Right atrium auricular region (tissue), 2 donors: ENCODE results near the gene S100A3. TPM values are rescaled to one million over a fixed set of nuclear protein-coding genes. Genes with fewer than 3 reads are reported as not detected.

ENCODE experiments used
- DNase-seq: peaks from one replicate; pipeline ENCODE4 v3.0.0-alpha.2; 2019; ENCODE audit warnings: low spot score
- H3K27ac ChIP-seq, 2 donors: fragments of 200-600 bp; sonication (generic); 1 replicate in 1 of 2; 2 replicates in 1 of 2; pipeline ENCODE4 v1.5.1; 2016 to 2019
- H3K27me3 ChIP-seq, 2 donors: fragments of 200-600 bp; sonication (generic); one replicate each; pipeline versions ENCODE4 v1.5.1 to v1.6.0; 2017 to 2019
- H3K36me3 ChIP-seq: fragments of 200-600 bp; sonication (generic); one replicate; pipeline ENCODE4 v1.5.1; 2016
- H3K4me1 ChIP-seq, 2 donors: fragments of 200-600 bp; sonication (generic); one replicate each; pipeline versions ENCODE4 v1.5.1 to v1.6.0; 2017 to 2019
- H3K4me3 ChIP-seq, 2 donors: fragments of 200-600 bp; sonication (generic); 1 replicate in 1 of 2; 2 replicates in 1 of 2; pipeline ENCODE4 v1.5.1; 2017 to 2019; ENCODE audit warnings: mild to moderate bottlenecking in 1 of 2, moderate library complexity in 1 of 2
- H3K9me3 ChIP-seq, 2 donors: fragments of 200-600 bp; sonication (generic); one replicate each; pipeline ENCODE4 v1.5.1; 2019
- CTCF ChIP-seq, 2 donors: fragments of 200-600 bp; sonication (generic); IDR thresholded peaks; one replicate each; pipeline ENCODE4 v1.5.1; 2019; ENCODE audit warnings: antibody characterized with exemption in 2 of 2
- total RNA-seq, 2 donors: library from RNA; depleted of rRNA; stranded (reverse); fragments of >200 nt; gene quantifications; one replicate each; pipeline ENCODE4 v1.1.0, GENCODE V29; 2016

Gene S100A3
- total RNA-seq, 2 donors from 2014 or later: 1.8 to 3.4 TPM

- Histone ChIP-seq H3K27me3 (no peaks in the 10 kb centered on the region), H3K4me3 (peak within 1 kb of the TSS; percentile 42 to 46), H3K27ac (peak within 1 kb of the TSS; percentile 83), H3K9me3 (no peaks in the 10 kb centered on the region), H3K4me1 (peaks cover 0 to 83% of the 10 kb centered on the region in 2 donors), H3K36me3 (no peaks in the 10 kb centered on the region)
- TF ChIP-seq CTCF (IDR thresholded peaks at IDR 0.05): no peak
- peak; percentile 97 for DNase-seq
These were observed 3.7 kb downstream of the S100A3 start, which contains the start of gene S100A4 for GRCh38 chr1:153545067-153546055. S100A4 (minus strand) TSS chr1:153545806; CDS start chr1:153544794, 1,012 bp downstream.

GRCh38 chr1:153544453-153545066 lies 4.5 kb downstream of the S100A3 start:
- H3K27ac ChIP-seq: peak overlapping the region; percentile 83
- peaks cover 0 to 75% of the 10 kb centered on the region in 2 donors for H3K4me1 ChIP-seq
- peak overlapping the region; percentile 38 to 46 for H3K4me3 ChIP-seq
- no peaks in the 10 kb centered on the region for H3K27me3 ChIP-seq
- H3K9me3 ChIP-seq: no peaks in the 10 kb centered on the region
- no peak for DNase-seq
- no peaks in the 10 kb centered on the region for H3K36me3 ChIP-seq
- no peak for TF ChIP-seq CTCF (IDR thresholded peaks at IDR 0.05)

- H3K27ac ChIP-seq: no peak overlapping the region
- H3K4me1 ChIP-seq: peaks cover 0 to 66% of the 10 kb centered on the region in 2 donors
- no peaks in the 10 kb centered on the region for H3K27me3 ChIP-seq
- no peak for TF ChIP-seq CTCF (IDR thresholded peaks at IDR 0.05)
- no peaks in the 10 kb centered on the region for H3K9me3 ChIP-seq
- no peaks in the 10 kb centered on the region for H3K36me3 ChIP-seq
- DNase-seq: no peak
- peak overlapping the region in 1 of 2 donors; percentile 46 for H3K4me3 ChIP-seq
These were observed 5.3 kb downstream of the S100A3 start for GRCh38 chr1:153543736-153544135.

- Histone ChIP-seq H3K36me3 (no peaks in the 10 kb centered on the region), H3K27ac (no peak overlapping the region), H3K9me3 (no peaks in the 10 kb centered on the region), H3K4me1 (peaks cover 0 to 60% of the 10 kb centered on the region in 2 donors), H3K4me3 (no peak overlapping the region), H3K27me3 (no peaks in the 10 kb centered on the region)
- DNase-seq: no peak
- TF ChIP-seq CTCF (IDR thresholded peaks at IDR 0.05): no peak
These were observed 5.9 kb downstream of the S100A3 start for GRCh38 chr1:153542956-153543711.
